Activated T-helper 9 cell treated with anti-CD3 and anti-CD28 coated beads, Interleukin-2, amount 50 U/mL, for 16 hours (primary cell): ENCODE data around the gene SLC23A2.
"Not testable (repeated sequence)": the region's sequence is repeated elsewhere in the genome, so short reads cannot be mapped to it uniquely, and the experiment has no call there.

Experiments used
- DNase-seq: peaks from one replicate; pipeline ENCODE4 v3.0.0-alpha.2; 2020; ENCODE audit warnings: low read depth

The SLC23A2 gene

DNA sequence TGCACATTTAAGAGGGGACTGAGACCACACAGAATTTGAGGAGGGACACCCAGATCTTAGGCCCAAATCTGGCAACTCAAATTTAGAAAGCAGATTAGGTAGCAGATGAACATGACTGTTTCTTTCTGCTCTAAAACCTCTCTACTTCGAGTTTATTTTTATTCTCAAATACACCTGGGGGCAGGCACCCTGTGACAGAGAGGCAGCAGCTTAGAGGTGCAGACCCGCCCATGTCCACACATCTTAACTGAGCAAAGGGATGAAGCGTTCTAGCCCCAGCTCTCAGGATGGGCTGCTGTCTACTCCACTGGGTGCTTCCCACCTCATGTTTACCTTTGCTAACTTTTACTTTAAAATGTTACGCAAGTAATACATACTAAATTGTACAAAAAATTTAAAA lies 125.0 kb downstream of the SLC23A2 start:
- DNase-seq = no peak

DNA sequence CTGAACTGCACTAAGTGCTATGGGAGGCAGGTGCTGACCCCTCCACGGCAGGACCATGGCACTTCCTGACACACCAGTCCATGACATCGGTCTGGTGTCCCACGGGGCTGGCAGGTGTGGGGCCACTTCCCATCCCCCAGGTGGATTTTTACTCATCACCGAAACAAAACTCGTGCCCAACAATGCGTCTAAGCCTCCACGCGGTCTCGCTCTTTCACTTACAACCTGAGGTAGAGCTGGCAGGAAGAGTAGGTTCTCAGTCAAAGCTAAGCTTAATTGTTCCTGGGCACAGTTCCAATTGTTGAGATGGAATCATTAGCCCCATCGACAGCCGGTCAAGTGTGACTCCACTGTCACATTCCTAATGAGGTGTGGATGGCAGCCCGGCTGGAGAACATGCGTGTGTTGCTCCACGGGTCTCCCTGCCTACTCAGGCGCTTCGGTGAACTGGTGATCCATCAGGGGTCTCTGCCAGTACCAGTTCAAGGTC lies 125.7 kb downstream of the SLC23A2 start:
- DNase-seq = no peak

DNA sequence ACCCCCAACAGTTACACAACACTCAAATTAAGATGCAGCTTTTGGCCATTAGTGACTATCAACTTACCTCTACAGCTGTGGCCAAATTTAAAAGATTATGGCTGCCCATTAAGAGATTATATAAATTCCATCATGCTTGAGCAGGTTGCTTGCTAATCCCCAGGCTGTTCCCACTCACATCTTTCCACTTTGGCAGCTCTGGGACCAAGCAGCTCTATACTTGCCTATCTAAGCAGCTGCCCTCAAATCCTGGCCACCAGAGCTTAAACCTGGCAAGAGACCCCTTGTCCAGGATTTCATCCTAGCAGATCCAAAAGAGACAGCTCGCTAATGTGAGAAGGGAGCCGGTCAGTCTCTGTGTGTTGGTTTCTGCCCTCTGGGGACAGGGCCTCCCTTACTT lies 127.9 kb downstream of the SLC23A2 start:
- DNase-seq = no peak

DNA sequence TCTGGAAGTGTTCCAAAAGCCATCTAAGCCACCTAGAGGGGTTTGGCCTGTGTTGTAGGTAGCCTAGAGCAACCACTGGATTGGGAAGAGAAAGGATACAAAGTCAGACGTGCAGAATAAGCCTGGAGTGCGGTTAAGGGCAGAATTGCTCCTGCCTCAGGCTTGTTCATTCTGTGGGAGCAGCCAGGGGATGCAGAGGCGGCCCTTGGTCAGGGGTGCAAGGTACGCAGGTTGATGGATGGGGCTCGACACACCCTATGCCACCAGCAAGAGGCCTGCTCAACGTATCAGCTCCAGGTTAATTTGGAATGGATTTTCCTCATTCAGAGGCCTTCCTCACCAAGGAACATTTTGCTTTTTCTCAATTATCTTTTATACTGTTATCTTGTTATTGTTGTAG lies 129.8 kb downstream of the SLC23A2 start:
- no peak for DNase-seq

DNA sequence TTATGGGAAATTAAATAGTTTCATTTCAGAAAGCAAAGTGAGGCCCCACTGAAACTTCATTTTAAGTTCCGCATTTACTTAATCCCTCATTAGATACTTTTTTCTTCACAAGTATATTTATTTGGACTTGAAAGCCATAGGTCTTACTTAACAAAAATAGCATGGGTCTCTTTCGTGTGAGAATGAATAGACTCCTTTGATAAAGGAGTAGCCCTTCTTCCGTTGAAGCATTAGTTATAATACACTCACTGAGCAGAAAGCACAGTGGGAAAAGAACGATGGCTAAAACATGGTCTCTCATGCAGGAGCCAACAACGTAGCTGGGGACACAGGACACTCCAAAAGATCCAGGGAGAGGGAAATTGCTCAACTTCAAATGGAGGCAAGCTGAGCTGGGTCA lies 130.4 kb downstream of the SLC23A2 start:
- DNase-seq = no peak

DNA sequence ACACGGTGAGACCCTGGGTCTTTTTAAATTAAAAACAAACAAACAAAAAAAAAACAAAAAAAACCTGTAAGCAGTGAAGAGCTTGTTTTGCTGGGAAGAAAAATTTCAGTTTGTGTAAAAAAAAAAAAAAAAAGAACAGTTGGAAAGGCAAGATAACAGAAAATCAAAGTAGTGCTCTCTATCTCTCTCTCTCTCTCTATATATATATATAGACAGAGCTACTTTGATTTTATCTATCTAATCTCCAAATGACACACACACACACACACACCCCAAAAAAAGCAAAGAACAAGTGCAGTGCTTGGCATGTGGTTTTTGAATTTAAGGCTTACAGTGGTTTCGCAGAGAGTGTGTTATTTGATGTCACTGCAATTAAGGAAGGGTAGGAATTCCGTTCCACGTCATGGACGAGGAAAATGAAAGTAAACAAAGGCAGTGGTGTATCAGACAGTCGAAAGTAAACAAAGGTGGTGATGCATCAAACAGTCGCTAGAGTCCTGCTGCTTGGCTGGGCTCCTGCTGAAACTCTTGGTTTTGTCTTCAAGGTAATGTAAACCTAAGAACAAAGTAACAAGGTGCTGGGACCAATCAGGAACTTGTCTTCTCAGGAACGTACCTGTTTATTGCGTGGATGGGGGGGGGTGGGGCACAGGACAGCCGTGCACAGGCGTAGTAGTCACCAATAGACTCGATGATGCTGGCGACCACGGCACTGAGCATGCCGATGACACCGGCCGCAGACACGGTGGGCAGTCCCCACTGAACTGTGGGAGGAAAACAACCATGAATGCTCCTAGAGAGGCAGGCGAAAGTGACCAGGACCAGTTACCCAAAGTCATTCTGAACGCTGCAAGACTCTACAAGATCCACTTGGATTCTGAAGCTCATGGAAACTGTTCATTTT lies 131.8 kb downstream of the SLC23A2 start:
- DNase-seq = no peak

DNA sequence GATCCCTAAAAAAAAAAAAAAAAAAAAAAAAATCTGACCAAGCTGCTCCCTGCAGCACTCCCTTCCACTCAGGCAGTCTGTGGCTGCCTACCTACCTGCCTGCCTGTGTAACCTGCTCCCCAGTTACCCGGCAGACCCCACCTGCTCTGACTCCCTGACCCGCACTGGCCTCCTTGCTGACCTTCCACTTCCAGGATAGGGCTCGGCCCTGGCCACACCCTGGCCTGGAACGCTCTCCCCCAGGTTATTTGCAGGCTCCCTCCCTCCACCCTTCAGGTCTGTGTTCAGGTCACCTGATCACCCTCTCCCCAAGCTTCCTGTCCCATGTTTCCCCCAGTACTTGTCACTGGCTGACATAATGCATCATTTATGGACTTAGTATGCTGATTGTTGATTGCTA lies 134.3 kb downstream of the SLC23A2 start:
- DNase-seq = no peak

DNA sequence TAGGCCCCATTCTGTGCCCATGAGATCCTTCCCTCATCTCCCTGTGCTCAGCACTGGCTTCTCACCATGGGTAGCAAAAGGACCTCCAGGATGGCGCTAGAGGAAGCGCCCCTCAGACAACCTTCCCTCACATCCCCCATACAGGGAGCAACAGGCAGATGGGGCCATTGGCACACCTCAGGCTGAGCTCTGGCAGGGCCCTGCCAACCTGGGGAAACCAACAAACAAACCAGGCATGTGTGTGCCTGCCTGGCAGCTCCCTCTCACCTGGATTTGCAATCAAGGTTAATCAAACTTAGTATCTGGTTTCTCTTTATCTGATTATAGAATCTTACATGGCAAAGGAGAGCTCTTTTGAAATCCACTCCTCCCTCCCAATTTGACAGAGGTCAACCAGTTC lies 134.9 kb downstream of the SLC23A2 start:
- no peak for DNase-seq

DNA sequence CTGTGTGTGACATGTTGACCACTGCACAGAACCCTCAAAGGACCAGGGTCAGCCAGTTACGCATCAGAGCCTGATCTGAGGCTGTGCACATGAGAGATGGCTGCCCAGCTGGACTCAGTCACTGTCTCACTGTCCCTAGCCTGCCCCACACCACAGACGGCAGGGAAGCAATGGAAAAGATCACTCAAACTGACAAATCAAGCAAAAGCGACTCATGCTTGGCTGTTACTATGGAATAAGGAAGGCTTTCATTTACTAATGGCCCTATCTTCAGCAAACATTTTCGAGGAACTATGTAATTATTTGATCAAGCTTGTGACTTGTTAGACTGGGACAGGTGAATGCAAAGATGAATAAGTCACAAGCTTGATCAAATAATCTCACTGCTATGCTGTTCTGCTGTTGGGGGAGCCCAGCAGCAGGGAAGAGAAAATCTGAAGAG lies 137.0 kb downstream of the SLC23A2 start:
- no peak for DNase-seq

DNA sequence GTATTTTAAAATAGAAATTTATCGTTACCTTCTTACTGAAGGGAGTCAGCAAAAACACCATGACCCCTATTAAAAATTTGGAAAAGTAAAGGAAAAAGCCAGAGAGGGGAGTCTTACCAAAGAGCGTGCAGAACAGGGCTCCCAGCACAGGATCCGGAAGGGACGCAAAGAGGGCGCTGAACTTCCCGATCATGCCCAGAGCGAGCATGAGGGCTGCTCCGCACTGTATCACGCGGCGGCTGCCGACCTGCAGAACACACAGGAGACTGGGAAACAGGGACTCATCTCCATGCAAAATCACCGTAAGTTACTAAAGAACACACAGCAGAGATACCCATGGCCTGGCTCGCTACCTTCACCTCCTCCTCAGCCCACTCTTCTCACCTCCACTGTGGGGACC lies 138.6 kb downstream of the SLC23A2 start:
- no peak for DNase-seq

DNA sequence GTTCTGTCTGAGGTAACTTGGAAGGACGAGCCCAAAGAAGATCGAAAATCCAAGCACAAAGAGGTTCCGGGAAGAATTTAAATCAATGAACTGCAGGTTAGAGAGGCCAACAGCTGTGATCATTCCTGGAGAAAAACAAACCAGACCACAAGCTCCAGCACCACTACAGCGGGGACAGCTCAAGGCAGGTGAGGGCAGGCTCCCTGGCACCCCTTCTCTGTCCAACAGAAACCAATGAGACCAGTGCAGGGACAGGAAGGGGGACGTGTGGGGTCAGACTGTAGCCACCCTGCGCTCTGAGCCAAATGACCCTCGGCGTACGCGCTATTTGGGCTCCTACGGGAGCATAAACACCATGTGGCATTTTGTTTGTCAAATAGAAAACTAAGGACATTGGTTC lies 139.3 kb downstream of the SLC23A2 start:
- DNase-seq = no peak

DNA sequence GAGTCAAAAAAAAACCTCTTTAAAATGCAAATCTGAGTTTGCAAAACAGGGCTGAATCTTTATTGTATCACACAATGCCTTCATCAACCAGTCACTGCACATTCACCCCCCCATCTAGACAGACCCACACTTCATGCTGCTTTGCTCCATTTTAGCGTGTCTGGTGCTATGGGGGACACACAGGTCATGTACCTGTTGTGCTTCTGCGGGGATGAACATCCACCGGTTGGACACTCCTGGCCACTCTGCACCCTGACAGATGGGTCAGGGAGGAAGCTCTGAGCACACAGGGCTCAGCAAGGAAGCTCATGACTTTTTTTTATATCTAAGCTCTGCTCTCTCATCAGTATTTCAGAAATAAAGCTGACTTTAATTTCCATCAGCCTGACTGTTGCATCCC lies 143.3 kb downstream of the SLC23A2 start:
- DNase-seq = no peak

DNA sequence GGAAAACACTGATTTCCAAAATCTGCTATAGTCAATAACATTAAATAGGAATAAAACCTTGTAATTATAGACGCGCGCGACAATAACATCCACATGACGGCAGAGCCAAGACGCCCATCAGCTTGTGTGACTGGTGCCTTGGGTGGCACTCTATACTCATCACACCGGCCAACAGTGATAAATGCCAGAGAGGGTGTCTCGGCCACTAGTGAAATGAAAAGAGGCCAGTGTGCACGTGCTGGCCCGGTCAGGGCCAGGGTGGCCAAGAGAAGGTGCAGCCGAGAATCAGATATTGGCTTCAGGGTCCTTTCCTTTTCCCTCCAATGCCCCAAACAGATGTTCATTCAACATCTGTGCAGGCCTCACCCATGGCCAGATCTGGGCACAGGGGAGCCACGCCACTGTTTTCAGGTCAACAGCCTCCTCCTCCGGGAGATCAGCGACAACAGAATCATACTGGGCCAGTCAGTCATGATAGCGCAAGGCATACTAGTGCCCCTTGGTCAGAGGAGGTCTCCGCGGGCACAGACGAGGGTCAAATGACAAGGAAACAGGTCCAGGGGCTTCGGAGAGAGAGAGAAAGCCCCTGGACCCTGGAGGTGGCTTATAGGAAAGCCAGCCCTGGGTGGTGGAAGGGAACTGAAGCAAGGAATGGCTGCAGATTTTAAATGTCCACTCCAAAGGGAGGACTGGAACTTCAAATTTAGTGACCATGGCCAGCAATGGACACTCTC lies 145.1 kb downstream of the SLC23A2 start:
- no peak for DNase-seq

DNA sequence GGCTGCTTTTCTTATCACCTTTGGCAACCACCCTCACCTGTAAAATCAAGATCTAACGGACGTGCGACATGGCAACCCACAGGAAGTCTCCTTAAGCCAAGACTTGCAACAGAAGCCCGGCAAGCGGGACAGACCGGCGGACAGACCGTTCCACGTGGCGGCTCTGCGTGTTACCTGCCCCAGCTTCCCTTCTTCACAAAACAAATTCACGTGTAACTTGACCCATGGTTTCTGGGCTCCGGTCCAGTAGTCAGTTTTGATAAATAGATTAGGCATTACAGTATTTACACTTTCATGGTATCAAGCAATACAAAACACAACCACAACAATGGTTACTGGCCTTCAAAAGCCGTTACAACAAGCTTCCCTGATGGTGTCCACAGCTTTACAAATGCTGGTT lies 145.8 kb downstream of the SLC23A2 start:
- DNase-seq = no peak

DNA sequence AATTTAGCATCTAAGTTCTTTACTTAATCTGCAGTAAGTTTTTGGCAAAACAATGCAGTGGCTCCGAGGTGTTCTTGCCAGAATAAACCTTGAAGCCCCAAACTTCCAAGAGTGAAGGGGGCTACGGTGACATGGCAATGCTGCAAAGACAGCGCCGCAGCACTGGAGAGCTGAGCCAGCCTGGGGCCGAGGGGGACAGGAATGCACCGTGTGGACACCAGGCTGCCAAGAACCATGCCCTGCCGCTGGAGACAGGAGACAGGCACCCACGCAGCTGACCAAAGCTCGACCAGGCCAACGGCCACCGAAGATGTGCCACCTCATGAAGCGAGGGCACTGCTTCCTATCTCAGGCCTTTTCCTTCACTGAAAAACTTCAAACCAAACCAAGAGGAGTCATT lies 146.2 kb downstream of the SLC23A2 start:
- DNase-seq = no peak

DNA sequence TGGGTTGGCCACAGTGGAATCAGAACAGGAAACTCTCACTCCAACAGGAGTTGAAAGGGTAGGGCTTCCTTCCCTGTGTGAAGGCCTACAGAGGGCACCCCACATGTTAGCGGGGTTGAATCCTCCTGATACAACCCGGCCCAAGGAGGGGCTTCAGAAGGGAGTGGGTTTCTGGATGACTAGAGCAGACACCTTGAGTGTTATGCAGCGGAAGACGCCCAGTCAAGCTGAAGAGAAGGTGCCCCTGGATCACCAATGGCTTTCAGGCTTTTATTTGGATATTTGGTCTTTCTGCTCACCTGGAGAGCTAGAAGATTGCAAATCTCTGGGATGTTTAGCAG lies 146.8 kb downstream of the SLC23A2 start:
- no peak for DNase-seq

DNA sequence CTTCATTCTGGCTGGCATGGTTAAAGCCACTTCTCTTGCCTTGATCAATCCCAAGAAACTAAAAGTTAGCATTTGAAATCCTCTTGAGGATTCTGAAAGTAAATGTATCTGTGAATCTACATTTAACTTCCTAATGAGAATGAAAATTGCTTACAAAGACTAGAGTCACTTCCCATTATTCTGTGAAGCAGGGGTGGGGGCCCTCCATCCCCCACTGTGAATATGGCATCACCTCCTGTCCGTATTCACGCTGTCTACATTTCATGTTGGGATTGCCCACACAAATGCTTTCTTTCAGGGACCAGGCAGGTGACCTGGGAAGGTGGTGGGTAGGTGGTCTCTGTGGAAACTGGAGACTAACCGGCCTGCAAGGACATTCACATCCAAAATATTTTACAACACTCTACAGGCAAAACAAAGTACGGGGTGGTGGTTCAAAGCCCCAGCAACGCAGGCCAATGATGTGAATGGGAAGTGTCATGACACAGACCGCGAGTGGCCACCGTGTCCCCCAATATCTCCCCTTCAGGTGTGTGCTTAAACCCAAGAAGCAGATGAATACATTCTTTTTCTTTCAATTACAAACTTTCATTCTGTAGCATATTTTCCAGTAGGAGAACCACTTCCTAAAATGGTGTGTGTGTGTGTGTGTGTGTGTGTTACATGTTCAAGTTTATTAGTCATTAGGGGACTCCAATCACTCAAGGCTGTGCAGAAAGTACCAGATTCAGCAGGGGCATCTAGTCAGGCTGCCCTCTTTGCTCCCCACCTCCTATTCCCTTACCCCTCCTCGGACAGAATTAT lies 147.4 kb downstream of the SLC23A2 start:
- DNase-seq = no peak

DNA sequence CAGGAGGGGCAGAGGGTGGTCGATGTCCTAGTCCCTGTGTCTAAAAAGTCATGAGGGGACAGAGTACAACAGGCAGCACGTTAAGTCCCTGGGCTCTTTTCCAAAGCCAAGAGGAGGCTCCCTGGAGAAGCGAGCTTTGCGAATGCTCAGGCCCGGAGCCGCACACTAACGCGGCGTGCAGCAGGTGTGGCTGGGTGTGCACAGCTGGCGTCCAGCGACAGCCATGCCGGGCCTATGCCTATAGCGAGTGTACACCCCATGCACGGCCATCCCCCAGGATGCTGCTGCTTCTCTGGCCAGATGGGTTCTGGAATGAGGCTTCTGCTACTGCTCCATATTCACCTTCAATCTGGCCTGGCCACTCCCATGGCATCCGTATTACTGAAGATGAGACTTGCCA lies 148.3 kb downstream of the SLC23A2 start:
- DNase-seq = no peak

DNA sequence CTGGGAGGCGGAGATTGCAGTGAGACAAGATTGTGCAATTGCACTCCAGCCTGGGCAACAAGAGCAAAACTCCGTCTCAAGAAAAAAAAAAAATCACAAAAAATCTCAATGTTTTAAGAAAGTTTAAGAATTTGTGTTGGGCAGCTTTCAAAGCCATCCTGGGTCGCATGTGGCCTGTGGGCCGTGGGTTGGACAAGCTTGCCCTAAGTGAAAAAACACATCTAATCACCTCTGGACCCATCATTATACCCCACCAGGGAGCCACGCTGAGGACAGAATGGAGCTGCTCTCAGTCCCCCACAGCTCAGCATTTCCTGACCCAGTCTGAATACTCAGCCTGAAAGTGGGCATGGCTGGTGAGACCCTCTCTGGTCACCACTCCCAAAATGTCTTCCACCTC lies 150.3 kb downstream of the SLC23A2 start:
- DNase-seq = no peak

DNA sequence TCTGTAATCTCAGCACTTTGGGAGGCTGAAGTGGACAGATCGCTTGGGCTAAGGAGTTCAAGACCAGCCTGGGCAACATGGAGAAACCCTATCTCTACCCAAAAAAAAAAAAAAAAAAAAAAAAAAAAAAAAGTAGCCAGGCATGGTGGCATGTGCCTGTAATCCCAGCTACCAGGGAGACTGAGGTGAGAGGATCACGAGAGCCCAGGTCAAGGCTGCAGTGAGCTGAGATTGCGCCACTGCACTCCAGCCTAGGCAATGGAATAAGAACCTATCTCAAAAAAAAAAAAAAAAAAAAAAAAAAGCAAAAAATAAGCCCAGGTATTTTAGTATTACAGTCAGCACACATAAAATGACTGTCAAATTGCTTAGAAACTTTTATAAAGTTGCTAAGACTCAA lies 152.5 kb downstream of the SLC23A2 start:
- not testable (repeated sequence) for DNase-seq

DNA sequence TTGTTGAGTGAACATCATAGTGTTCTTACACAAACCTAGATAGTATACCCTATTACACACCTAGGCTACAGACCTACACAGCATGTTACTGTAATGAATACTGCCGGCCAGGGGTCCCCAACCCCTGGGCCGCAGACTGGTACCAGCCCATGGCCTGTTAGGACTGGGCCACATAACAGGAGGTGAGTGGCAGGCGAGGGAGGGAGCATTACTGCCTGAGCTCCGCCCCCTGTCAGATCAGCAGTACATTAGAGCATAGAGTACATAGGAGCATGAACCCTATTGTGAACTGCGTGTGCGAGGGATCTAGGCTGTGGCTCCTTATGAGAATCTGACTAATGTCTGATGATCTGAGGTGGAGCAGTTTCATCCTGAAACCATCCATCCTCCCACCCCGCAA lies 153.3 kb downstream of the SLC23A2 start:
- no peak for DNase-seq

DNA sequence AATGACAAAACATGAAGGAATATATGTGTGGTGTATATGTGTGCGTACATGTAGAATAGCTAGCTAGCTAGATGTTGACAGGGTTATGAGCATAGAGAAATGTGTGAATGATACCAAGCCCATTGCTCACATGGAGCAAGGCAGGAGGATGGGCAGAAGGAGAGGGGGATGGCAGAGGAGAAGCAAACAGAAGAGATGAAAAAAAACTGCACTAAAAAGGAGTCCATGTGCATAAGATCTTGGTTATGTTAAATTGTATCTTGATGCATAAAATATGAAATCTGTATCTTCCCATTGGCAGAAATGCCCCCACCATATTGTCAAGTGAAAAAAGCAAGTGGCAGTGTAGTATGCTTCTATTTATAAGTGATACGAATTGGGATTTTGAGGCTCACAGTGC lies 154.5 kb downstream of the SLC23A2 start:
- no peak for DNase-seq
